Measurements from ENCODE around the gene TP73. TPM values are rescaled to one million over a fixed set of nuclear protein-coding genes. Genes with fewer than 3 reads are reported as not detected.

TP73 gene
- total and polyA plus RNA-seq, 2 donors (not counting 1 experiment from before 2014, with no cell fraction given): 1.2 to 2.4 TPM

- Mint-ChIP-seq H3K9me3 (ENCODE audit: insufficient read depth) (no peaks in the 10 kb centered on the region), H3K27me3 (no peaks in the 10 kb centered on the region), H3K27ac (no peak overlapping the region), H3K4me3 (no peak overlapping the region), H3K4me1 (peaks cover 22% of the 10 kb centered on the region)
- no peak overlapping the region for H3K4me2 ChIP-seq (replicated peaks; ENCODE audit: low read depth, low read length, poor library complexity, severe bottlenecking)
- no peak overlapping the region for H3K4me3 ChIP-seq (ENCODE audit: control extremely low read depth in 1 of 5, extremely low read depth in 1 of 5, insufficient read depth in 1 of 5, low read depth in 2 of 5, low read length in 4 of 5)
- no peaks in the 10 kb centered on the region for H3K9me3 ChIP-seq (ENCODE audit: control extremely low read depth in 1 of 3, control insufficient read depth in 2 of 3, insufficient read depth in 1 of 3, low read length in 2 of 3)
- DNase-seq: no peak
- H3K4me1 ChIP-seq (ENCODE audit: control insufficient read depth in 2 of 2, insufficient read depth in 2 of 2, low read length in 2 of 2): peaks cover 4 to 8% of the 10 kb centered on the region in 2 donors
- ChIA-PET CTCF (no interaction called here), POLR2A (interaction anchor here (0.6 kb wide), 1 partner anchor 1085 kb away, joined by 4 read pairs; no protein-coding TSS in a partner anchor)
- intact Hi-C loops (cut with micrococcal nuclease): no loop called here
- TF ChIP-seq CTCF (IDR thresholded peaks at IDR 0.05) (no peak), EZH2 (IDR thresholded peaks at IDR 0.05; ENCODE audit: borderline replicate concordance, insufficient read depth, low read depth, low read length, poor library complexity, severe bottlenecking) (no peak)
- H3K36me3 ChIP-seq (replicated peaks in 1 of 2; ENCODE audit: control extremely low read depth in 1 of 2, control insufficient read depth in 1 of 2, extremely low read depth in 1 of 2, insufficient read depth in 2 of 2, low read length in 1 of 2): peaks cover 1 to 26% of the 10 kb centered on the region in 2 experiments
- no peak for ATAC-seq (ENCODE audit: low read depth)
- no peak overlapping the region for H3K27ac ChIP-seq (ENCODE audit: low read length in 2 of 2)
- H2AFZ ChIP-seq (ENCODE audit: insufficient read depth, low read depth, low read length, poor library complexity, severe bottlenecking): no peak overlapping the region
- no peaks in the 10 kb centered on the region for H3K79me2 ChIP-seq (ENCODE audit: control insufficient read depth, insufficient read depth, low read length)
- no peaks in the 10 kb centered on the region for H4K20me1 ChIP-seq (ENCODE audit: control insufficient read depth, insufficient read depth, low read length, poor library complexity, severe bottlenecking)
- H3K27me3 ChIP-seq (replicated peaks in 1 of 4; ENCODE audit: control extremely low read depth in 1 of 4, control insufficient read depth in 3 of 4, insufficient read depth in 4 of 4, low read length in 3 of 4): no peaks in the 10 kb centered on the region
- WGBS (ENCODE audit: insufficient coverage): 95% methylated on average over 21 of the region's 22 CpGs
- no peak overlapping the region for H3K9ac ChIP-seq (ENCODE audit: low read length)
Observed at GRCh38 chr1:3741566-3742438, 89.5 kb downstream of the TP73 start.

All from B cell (primary cell).